GM21367 (cell line): ENCODE data around the gene ATXN7.

ENCODE experiments used
- ATAC-seq: cut with Tn5 transposase; IDR thresholded peaks from one replicate; pipeline ENCODE4 v1.9.1; 2021; ENCODE audit not compliant: unreplicated experiment

Gene ATXN7

DNA sequence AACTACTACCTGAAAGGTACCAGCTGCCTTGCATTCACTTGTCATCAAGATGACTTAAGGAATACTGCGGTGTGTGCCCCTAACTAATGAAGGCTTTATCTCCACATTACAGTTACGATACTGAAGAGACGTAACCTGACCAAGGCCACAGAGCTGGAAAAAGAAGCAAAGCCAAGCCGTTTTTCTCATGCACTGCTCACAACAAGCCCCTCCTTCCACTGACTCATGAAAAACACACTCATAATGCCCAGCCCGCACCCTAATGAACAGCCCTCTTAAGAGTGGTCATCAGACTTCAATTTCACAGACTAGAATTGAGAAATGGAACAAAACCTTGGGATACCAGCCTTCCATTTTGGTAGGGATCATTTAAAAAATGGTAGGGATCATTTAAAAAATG is 148.0 kb downstream of the ATXN7 start:
- ATAC-seq, result no peak

DNA sequence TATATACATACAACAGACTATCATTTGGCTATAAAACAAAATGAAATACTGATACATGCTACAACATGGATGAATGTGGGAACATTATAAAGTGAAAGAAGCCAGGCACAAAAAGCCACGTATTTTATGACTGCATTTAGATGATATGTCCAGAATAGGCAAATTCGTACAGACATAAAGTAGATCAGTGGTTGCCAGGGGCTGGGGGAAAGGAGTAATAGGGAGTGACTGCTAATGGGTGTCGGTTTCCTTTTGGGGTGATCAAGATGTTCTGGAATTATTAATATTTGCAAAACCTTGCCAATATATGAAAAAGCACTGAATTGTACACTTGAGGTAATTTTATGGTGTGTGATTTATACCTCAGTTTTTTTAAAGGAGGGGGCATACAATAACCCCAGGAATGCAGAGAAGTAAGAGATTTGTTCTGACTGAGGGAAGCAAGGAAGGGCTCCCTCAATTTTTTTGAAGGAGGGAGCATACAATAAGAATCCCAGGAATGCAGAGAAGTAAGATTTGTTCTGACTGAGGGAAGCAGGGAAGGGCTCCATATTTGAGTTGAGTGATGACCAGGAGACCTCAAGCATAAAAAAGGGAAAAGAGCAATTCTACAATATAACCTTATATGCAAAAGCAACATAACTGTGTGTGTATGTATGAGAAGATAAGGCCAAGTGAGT is 153.4 kb downstream of the ATXN7 start:
- ATAC-seq, result no peak

DNA sequence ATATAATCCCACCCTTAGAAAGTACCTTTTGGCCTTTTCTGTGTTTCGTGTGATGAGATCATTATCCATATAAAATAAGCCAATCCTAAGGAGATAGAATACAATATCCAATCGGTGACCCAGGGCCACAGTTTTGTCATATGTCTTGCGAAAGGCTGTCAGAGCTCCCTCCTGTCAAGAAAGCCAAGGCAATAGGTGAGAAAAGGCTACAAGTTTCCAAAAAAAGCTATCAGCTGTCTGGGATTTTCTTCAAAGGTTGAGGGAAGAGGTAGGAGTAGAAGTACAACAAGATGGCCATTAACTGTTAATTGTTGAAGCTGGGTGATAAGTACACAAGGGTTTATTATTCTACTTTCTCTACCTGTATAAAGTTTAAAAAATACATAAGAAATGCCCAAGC is 155.6 kb downstream of the ATXN7 start:
- ATAC-seq, result no peak

DNA sequence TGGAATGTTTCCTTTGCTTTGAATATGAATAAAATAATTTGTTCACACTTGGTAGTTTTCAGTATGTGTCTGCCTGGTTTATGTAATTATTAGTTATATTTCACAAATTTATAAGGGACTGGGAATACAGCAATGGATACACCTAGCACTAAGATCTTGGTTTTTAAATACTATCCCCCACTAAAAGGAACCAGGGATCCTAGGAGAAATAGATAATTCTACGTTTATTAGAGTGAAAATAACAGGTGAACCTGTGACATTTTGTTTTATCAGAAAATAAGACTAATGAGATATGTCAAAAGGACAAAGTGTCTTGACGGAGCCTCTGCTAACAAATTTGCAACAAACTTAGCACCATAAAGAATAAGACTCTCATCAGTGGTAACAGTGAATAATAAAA is 156.2 kb downstream of the ATXN7 start:
- no peak for ATAC-seq

DNA sequence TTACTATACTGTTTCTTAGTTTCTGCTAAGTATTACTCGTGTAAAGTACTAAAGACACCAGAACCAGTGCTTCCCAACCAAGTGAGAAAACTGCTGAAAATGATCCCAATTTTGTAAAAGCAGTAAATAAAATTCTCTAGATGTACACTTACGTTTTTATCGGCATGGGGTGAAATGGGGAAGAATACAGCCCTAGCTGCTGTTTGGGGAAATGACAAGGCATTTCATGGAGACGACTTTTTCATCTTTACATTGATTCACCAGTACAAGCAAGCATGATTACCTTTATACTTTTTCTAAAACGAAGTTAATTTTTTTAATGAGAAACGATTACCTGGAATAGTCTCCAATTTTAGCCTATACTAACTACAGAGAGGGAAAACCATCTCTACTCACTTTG is 158.3 kb downstream of the ATXN7 start:
- no peak for ATAC-seq

DNA sequence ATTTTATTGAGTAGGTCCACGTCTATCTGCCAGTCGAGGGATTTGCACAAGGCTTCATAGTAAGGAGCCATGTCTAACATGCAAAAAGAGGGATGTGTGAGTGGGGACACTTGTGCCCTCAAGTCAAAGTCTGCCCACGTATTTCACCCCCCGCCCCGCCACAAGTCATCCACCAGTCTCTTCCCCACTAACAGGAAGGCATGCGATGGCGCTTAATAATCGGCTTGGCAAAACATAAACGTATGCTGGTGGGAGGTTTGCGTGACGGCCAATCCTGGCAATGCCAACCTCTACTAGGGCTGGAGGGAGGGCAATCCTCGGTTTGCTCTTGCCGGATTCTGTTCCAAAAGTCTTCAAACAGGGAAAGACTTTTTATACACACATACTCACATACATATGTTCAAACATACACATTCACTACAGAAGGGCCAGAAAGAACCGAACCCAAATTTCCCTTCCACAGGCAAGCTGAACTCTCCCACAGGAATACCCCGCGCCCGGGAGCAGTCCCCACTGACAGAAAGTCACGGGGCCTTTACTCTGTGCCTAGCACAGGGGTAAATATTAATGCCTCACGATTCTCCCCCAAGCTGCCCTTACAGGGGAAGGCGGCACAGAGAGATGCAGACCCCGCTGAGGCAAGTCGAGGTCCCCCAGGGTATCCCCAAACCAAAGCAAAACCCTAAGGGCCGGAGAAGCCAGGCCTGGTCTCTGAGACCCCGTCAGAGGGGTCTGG is 159.0 kb downstream of the ATXN7 start:
- no peak for ATAC-seq

DNA sequence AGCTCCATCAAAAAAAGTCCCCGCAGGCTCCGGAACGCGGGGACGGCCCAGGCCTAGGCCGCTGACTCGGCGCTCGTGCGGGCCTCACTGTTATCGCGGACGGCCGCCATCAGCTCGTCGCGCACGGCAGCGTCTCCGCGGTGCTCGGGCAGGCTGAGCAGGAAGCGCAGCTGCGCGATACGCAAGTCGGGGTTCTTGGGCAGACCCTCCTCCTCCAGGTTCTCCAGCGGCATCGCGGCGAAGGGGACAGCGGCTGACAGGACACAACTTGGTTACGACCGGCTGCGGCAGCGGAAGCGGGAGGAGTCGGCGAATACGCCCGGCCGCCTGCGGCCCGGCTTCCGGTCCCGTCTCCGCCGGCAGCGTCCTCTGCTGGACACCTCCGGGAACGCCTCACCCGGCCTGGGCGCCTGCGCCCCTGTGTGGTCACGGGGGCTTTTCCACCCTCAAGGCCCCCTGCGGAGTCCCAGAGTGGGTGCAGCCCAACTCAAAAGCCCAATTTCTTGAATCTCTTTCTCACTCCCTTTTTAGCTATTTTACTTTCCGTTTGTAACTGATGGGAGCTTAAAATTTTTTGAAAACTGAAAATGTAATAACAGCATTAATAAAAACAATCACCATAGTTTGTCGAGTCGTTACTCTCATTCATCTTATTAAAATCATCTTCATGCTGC is 159.7 kb downstream of the ATXN7 start, which contains the start of gene PSMD6:
Gene PSMD6, minus strand, starts transcription at position 308 of the 674 bp plus-strand sequence. Its CDS starts 75 bp downstream, at position 233.
- ATAC-seq, result peak; percentile 97

DNA sequence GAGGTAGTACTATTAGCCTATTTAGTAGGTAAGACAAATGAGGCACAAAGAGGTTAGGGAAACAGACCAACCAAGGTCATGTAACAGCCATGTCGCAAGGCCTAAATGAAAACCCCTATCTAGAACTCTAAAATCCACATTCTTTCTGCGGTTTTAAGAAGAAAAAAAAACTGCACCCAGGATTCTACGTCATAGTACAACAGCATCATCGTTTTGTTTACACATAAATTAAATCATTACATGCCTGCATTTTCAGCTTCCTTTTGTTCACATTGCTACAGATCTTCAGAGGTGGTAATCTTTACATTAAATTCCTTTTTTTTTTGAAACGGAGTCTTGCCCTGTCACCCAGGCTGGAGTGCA is 160.2 kb downstream of the ATXN7 start:
- no peak for ATAC-seq

DNA sequence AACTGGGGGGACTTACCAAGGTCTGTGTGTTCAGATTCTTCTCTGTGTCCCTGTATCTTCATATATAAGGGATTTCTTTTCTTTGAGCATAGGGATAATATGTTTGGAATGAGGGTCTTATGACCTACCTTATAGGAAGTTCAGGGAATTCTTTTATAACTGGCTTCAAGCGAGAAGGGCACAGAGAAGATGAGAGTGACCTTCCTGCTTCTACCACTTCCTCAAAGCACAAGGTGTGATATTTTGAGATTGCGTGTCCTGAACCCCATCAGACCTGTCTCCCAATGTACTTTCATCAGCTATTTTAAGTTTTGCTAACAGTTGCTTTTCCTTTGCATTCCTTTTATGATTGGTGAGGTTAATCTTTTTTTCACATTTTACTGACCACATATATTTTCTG is 162.7 kb downstream of the ATXN7 start:
- no peak for ATAC-seq

DNA sequence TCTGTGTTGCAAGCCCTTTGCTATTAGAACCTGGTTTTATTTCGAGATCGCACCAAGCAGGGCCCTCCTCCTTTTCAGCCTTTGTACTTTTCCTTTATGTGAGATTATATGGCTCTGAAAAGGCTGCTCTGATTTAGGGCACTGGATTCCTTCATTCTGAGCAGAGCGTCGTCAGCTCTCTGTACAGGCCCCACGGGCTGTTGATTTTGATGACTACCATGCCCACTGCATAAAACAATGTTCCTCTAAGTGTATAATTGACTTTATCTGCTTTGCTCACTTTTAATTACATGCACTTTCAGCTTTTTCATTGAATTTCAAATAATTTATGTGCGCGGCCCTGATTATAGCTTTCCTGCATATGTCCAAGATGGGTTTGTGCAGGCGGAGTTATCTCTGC is 164.0 kb downstream of the ATXN7 start:
- no peak for ATAC-seq

DNA sequence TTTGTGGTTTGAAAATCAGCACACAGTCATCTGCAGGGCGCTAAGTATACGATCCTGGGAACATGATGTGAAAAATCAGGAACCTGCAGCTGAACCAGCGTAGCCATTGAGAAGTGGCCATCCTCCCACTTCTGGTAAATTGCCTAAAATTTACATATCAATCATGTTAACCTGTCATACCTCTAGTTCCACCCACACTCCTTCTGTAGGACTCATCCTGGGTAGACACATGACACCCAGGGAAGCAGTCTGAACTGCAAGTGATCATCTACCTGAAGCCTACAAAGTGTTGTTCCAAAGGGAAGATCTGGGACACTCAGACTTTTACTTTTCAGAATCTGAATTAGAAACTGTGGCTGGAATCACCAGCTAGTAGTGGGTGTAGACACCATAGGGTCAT is 165.1 kb downstream of the ATXN7 start:
- no peak for ATAC-seq

DNA sequence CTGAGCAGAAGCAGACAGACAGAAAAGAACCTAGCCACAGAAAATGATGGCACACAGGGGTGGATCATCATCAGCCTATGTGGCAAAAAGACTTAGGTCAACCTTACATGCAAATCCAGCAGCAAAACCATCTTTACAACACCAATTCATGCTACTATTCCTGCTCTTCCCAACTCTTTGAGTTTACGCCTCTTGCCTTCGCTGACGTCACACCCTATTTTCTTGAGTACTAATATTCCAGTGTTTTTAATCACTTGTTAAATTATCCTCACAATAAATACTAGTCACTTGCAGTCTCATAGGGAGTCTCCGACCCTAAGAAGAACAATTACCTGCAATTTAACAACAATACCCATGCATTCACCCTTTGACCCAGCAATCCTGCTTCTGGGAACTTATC is 165.6 kb downstream of the ATXN7 start:
- ATAC-seq, result no peak

DNA sequence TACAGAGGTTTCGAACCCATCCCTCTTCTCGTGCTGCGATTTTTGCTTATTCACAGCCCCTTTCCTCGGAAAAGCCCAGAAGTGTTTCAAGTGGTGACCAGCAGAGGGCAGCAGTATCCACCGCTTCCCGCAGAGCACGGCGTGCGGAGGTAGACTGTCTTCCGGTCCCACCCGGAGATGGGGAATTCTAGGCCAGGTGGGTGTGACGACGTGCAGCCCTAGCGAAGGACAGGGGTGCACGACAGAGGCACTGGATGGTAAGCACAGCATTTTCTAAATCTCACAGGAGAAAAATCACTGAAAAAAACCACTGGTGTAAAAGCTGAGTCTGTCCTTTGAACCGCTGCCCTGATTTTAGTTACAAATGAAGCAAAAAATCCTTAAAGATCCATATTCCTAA is 167.1 kb downstream of the ATXN7 start:
- peak; percentile 93 for ATAC-seq

DNA sequence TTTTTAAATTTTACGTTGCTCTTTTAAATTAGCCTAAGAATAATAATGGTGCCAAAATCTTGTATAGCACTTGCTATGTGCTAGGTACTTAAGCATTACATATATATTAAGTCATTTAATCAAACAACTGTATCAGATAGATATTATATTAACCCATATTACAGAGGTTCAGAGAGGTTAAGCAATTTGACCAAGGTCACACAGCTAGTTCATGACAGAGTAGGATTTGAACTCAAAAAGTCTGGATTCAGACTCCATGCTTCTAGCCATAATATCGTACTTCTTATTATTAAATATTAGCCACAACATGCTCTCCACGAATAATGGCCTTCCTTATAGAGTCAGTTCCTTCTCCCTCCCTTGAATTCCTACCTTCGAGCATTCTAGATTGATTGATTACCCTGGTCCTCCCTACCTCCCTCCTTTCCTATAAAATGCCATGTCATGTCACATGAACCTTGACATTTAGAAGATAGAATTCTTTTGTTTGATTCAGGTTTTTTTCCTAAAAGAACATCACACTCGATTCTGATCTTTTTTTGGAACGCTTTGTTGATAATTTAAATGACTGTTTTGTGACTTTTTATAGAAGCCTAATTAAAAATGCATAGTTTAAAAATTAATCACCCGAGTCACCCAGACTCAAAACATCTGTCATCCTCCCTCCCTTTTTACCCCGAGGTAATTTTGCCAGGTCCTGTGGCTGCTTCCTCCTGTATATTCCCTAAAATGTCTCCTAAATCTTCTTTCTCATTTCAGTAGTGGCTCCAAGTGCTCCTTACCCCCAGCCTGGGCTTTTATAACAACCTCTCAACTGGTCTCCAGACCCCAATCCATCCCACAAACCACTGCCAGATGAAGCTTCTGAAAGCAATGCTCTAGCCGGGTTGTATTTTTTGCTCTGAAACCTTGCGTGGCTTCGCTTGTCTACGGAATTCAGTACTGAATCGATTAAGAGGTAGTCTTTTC is 168.2 kb downstream of the ATXN7 start:
- no peak for ATAC-seq

DNA sequence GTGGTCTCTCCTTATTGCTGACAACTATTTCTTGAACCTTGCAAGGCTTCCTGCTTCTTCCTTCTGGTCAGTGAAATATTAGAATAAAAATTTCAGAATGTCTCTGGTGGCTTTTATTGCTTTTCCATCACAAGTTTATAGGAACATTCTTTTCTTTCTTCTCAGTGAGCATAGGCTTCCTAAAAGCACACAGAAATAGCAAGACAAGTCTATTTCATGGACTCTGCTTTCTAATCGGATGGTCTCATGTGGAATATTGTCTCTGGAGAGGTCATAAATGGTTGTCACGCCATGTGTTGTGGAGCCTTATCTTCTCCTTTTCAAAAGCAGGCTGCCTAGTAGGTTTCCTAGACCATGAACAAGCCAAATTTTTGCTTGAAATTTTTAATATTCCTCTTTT is 169.4 kb downstream of the ATXN7 start:
- ATAC-seq, result no peak

DNA sequence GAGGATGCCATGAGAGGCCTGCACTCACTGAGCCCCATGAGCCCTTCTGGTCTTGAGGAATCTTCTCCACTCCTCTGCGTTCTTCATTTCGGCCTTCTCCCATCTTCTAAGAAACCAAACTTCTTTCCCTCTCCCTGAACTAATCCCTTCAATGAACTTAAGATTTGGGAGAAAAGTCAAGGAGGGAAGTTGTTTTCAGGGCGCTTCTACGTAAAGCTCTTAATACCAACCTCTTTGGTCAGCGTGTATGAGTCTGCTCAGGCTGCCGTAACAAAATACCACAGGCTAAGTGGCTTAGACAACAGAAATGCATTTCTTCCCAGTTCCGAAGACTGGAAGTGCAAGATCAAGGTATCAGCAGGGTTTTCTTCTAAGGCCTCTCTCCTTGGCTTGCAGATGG is 173.4 kb downstream of the ATXN7 start:
- no peak for ATAC-seq

DNA sequence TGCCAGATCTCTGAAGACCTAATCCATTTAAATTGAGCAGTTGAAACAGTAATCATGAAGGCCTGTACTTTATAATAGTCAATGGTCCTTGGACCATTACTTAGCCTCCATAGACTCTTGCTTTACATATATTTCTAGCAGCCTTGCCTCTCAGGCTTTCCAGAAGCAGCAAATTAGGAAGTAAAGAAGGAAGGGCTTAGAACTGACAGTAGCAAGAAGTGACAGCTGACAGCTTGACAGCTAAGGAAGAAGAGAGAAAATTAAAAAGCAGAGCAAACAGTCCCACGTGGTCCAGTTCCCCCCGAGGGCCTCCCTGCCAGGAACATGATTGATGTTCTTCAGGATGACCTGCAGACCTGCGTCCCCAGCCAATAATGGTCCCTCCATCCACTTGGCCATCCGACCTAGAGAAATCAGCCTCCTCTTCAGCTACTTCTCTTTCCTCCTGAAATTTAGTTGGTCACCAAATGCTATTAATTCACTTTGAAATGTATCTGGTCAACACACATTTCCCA is 174.6 kb downstream of the ATXN7 start:
- ATAC-seq, result no peak

DNA sequence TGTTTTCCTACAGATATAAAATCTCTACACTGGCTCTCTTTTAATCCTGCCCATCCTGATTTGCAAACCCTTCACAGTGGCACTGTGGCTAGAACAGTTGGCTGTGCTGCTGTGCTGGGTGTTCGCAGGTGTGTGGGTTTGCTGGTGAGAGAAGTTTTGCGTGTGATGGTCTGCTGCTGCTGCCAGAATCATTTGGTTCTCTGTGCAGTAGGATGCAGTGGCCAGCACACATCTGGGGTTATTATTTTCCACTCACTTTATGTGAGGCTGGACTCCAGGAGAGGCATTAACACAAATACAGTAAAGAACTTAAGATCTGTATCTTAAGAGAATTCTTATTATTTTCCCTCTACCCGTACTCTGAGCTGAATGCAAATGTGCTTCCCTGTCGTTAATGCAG is 175.7 kb downstream of the ATXN7 start:
- no peak for ATAC-seq

DNA sequence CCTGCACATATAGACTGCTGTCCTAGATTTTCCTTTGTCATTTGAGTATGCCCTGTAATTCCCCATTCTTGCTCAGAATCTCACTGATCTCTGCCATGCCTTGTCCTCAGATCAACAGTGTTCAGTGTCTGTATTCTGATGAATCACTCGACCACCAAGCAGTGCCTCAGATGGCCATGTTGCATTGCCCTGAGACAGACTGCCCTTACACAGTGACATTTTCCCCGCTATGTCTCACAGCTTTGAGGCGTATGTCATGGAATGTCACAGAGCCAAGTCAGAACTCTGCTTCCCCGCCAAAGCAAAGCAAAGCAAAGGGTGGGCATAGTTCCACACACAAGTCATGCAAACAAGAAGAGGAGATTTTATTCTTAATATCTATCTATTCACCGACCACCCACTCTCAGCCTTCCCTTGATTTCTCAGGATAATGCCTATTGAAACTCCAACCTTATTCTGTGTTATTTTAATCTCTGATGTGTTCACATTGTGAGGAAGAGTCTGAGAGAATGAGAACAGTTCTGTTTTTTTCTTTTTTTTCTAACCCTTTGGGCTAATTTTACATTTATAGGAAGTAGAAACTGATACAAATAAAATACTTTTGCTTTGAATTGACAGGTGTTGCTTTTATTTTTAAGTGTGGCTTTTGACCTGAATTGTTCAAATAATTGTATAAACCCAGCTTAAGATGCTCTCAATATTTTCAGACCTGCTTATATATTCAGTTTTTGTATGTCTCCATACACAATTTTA is 176.5 kb downstream of the ATXN7 start:
- ATAC-seq, result no peak

DNA sequence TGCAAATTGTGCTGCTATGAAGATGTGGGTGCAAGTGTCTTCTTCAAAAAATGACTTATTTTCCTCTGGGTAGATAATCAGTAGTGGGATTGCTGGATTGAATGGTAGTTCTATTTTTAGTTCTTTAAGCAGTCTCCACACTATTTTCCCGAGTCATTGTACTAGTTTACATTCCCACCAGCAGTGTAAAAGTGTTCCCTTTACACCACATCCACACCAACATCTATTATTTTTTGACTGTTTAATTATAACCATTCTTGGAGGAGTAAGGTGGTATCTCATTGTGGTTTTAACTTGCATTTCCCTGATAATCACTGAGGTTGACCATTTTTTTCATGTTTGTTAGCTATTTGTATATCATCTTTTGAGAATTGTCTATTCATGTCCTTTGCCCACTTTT is 179.3 kb downstream of the ATXN7 start:
- no peak for ATAC-seq
